T-helper 9 cell (primary cell): ENCODE measurements around the gene MTMR3.

ENCODE experiments used
- DNase-seq: peaks from one replicate; pipeline ENCODE4 v3.0.0-alpha.2; 2020

The MTMR3 gene

DNA sequence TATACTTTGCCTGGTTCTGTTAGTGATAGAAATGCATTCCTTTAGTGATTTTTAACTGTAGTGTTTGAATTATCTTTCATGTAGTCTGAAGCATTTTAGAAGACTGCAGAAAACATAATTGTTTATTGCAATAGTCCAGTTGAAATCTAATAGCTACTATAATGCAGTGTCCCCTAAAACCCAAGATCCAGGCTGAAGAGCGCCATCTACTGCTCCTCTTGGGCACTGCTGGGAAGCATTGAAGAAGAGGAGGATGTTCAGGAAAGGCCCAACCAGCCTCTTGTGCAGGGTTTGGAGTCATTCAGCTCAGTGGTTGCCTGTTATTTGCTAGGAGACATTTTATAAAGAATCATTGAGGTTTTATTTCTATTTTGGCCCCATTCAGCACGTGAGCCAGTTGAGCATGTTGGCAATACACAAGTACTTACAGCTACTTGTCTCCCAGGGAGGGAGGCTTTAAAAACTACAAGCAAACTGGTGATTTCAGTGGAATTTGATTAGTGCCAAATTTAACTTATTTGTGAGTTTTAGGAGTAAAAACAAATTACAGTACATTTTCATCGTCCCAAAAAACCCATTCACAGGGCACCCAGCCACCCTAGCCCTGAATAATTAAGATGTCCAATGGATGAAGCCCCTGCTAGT, 122.4 kb downstream of the MTMR3 start:
- DNase-seq, result peak; percentile 52

DNA sequence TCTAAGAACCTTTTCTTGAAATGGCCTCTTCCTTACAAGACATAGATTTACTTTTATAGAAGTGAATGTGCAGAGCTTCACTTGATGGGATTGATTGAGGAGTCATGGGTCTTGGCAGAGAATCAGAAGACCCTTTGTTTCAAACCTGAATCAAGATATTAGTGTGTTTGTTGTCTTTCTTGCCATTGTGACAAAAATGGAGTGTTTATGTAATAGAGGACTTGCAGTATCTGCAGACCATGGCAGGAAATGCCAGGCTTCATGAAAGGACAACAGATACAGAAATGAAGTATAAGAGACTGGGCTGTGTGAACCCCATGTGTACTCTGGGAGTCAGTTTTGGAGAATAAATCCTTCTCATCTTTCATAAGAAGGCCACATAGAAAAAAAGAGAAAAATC, 124.4 kb downstream of the MTMR3 start:
- no peak for DNase-seq

GRCh38 chr22:30008401-30008800, 125.4 kb downstream of the MTMR3 start:
- no peak for DNase-seq

DNA sequence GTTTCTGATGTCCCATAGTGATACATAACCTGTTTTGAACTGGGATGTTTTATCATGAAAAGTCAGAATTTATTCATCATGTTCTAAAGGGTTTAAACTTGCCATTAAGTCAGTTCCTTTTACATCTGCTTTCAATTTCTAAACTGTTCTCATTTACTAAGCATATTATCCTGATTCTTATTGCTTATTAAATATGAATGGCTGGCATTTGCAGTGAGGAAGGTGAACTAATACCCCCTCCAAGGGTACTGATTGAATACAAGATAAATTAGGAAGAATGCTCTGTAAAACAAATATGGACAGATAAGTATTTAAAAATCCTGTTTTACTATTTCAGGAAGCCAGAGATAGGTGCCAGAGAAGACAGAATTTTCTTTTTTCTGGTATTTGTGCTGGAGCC, 126.5 kb downstream of the MTMR3 start:
- DNase-seq, result no peak

- no peak for DNase-seq
These were observed 127.9 kb downstream of the MTMR3 start for GRCh38 chr22:30010789-30011405.

DNA sequence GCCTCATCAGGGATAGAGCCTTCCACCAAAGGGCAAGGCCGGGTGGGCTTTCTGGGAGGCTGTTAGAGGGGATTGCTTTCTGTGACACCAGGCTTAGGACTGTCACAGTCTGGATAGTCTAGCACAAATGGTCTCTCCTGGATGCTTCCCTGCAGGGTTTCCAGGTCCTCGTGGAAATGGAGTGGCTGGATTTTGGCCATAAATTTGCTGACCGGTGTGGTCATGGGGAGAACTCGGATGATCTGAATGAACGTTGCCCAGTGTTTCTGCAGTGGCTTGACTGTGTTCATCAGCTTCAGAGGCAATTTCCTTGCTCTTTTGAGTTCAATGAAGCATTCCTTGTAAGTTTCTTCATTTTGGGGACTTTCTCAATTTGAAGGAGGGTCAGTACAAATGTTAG, 130.2 kb downstream of the MTMR3 start:
- DNase-seq, result no peak

DNA sequence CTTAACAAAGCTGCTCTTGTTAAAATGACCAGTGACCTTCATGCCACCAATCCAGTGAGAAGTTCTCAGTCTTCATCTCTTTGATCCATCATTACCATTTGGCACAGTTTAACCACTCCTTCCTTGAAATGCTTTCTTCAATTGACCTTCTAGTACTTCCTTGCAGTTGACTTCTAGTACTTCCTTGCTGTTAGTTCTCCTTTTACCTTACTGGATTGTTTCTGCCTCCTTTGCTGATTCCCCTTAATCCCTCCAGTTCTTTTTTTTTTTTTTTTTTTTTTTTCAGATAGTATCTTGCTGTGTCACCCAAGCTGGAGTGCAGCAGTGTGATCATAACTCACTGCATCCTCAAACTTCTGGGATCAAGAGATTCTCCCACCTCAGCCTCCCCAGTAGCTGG, 131.3 kb downstream of the MTMR3 start:
- DNase-seq, result no peak

DNA sequence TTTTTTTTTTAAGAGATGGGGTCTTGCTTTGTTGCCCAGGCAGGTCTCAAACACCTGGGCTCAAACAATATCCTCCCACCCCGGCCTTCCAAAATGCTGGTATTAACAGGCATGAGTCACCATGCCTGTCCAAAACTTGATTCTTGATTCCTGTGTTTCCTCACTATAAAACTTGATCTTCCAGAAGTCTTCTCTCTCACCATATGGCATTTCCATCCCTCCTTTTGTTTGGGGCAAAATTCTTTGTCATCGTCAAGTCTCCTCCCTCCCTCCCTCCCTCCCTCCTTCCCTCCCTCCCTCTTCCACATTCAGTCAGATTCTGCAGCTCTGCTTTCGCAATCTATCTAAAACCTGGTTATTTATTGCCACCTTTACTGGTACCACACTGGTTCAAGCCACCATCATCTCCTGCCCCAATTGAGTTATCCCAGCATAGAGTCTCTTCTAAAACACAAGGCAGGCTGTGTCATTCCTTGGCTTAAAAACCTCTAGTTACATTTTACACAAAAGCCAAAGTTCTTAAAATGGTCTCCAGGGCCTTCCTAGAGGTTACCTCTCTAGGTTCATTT, 132.3 kb downstream of the MTMR3 start:
- no peak for DNase-seq

GRCh38 chr22:30015846-30016245, 132.9 kb downstream of the MTMR3 start:
- no peak for DNase-seq

DNA sequence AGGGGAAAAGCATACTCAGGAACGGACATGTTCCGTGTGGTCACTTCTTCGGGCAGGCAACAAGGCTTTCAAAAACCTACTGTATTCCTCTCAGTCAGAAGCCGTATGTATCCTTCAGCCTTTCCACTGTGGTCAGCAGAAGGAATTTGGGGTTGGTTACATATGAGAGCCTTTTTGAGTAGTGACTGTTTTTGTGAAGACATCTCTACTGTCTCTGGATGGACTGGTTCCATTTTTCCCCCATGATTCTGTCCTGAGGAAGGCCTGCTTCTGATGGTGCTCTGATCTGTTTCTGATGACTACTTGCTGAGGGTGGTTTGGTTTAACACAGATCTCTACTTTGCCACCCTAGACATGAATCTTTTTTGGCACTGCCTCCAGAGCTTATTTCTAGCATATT, 133.6 kb downstream of the MTMR3 start:
- no peak for DNase-seq

DNA sequence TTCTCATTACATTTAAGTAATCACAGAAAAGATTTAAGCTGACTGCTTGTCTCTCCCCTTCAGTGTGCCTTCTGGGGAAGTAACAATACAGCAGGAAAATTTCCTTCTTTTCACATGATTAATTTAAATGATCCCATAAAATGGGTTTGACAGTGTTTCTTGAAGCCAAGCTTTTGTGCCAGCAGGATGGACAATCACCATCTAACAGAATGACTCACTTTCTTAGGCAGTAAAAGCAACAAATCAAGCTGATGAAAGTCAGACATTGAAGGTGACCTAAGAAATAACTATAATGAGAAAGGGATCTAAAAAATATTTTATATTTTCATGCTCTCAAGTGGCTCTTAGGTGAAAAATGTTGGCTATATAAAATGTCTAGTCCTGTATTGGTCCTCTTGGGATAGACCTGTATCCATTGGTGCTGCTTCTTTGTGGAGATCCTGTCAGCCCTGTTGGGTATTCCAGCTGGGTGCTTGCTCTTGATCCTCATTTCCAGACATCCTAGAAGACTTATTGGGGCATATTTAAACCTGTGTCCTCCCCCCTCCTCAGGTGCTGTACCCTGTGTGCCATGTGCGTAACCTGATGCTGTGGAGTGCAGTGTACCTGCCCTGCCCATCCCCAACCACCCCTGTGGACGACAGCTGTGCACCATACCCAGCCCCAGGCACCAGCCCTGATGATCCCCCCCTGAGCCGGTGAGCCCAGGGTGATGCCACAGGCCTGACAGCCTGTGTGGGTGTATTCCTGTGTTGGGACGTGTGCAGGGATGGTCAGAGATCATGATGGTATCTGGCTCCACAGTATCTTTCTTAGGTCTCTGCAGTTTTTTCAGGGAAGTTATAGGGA, 134.6 kb downstream of the MTMR3 start:
- no peak for DNase-seq

DNA sequence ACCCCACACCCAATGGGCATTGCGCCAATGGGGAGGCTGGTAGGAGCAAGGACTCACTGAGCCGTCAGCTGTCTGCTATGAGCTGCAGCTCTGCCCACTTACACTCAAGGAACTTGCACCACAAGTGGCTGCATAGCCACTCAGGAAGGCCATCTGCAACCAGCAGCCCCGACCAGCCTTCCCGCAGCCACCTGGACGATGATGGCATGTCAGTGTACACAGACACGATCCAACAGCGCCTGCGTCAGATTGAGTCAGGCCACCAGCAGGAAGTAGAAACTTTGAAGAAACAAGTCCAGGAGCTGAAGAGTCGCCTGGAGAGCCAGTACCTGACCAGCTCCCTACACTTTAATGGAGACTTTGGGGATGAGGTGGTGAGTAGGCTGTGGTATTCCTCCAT, 137.5 kb downstream of the MTMR3 start:
- DNase-seq, result no peak

DNA sequence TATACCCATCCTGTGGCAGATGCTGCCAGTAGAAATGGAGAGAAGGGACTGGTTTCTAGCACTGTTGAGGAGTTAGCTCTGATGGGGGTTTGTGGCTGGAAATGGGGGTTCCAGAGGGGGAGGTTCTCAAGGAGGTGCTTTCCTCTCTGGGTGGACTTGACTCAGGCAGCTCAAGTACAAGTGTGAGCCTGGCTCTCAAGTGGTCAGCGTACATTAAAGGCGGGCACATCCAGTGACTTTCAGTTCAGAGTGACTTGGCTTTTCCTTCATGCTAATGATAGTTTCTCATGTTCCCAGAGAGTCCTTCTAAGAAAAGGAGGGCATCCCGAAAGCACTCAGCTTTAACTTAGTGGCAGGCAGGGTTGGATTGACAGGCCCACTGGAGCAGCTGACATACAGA, 138.4 kb downstream of the MTMR3 start:
- DNase-seq, result no peak

GRCh38 chr22:30021881-30022619, 139.1 kb downstream of the MTMR3 start:
- no peak for DNase-seq

DNA sequence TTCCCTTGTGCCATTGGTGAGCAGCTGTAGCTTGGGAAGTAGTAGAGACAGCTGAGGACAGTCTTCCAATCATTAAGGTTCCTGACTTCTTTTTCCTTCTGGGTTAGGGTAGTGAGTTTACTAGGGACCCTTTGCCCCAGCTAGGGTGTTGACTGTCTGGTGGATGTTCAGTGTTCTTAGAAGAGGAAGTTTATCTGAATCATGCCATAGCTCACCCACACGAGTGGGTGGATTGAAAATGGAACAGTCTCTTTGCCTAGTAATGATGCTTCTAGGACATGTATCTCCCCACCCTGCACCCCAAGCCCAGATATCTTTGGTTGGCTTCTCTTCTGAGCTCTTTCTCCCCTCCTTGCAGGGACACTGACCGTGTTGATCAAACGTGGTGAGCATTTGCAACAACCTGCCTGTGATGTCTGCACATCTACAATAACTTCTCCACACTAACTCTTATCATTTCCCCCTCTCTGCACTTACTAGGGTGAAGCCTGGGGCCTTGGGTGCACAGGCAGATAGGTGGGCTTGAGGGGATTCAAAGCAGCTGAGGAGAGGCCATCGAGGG, 140.2 kb downstream of the MTMR3 start:
- DNase-seq, result no peak

- no peak for DNase-seq
These were observed 141.3 kb downstream of the MTMR3 start for GRCh38 chr22:30024231-30024630.

GRCh38 chr22:30025221-30025620, 142.2 kb downstream of the MTMR3 start:
- DNase-seq, result no peak

GRCh38 chr22:30026756-30027155, 143.8 kb downstream of the MTMR3 start:
- no peak for DNase-seq

GRCh38 chr22:30027169-30027568, 144.2 kb downstream of the MTMR3 start:
- DNase-seq, result no peak

DNA sequence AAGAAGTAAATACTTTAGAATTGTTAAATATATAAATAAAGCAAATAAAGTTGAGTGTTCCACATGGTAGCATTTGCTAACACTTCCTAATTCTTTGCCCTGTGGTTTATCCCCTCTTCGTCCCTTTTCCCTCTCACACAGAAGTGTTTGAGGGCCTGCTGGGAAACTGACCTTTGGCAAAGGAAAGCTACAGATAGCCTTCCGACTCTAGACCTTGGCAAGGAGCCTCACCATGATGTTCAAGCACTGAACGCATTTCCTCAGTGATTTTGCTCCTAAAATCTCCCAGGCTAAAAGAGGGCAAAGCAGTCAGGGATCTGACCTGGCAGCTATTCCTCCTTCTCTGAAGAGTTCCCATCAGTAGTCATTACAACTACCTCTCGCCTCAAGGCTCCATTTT, 144.8 kb downstream of the MTMR3 start:
- no peak for DNase-seq

GRCh38 chr22:30028731-30029130, 145.8 kb downstream of the MTMR3 start:
- DNase-seq, result no peak

DNA sequence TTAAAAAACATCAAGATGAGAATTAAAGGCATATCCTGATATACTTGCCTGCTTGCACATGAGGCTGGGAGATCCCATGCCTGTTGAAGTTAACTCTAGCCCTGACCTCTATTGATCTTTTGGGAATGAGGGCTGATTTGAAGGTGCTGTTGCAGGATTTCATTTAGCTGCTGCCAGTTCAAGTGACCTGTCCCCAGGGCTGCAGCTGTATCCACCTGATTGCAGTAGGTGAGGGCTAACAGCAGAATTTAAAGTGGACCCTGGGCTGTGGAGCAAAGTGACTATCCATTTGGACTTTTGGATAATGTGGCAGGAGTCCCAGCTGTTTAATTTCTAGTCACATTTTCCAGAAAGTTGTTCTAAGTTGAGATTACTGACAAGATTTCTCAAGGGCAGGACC, 146.5 kb downstream of the MTMR3 start:
- DNase-seq, result no peak

GRCh38 chr22:30030329-30030728, 147.4 kb downstream of the MTMR3 start:
- no peak for DNase-seq
